GM20000 (cell line): ENCODE measurements around the gene IL1R2.

Experiments
- DNase-seq: peaks from one replicate; pipeline ENCODE4 v3.0.0; 2012; ENCODE audit warnings: low spot score
- TF ChIP-seq, protein P1 (sequence below): IDR thresholded peaks from 2 replicates; pipeline ENCODE4 v1.5.1; 2012; ENCODE audit warnings: mild to moderate bottlenecking, control low read depth; ENCODE audit errors: extremely low read depth, missing control alignments

Gene IL1R2

GRCh38 chr2:101983928-101984327 is 7.8 kb upstream of the IL1R2 start:
- TF ChIP-seq, protein P1, sequence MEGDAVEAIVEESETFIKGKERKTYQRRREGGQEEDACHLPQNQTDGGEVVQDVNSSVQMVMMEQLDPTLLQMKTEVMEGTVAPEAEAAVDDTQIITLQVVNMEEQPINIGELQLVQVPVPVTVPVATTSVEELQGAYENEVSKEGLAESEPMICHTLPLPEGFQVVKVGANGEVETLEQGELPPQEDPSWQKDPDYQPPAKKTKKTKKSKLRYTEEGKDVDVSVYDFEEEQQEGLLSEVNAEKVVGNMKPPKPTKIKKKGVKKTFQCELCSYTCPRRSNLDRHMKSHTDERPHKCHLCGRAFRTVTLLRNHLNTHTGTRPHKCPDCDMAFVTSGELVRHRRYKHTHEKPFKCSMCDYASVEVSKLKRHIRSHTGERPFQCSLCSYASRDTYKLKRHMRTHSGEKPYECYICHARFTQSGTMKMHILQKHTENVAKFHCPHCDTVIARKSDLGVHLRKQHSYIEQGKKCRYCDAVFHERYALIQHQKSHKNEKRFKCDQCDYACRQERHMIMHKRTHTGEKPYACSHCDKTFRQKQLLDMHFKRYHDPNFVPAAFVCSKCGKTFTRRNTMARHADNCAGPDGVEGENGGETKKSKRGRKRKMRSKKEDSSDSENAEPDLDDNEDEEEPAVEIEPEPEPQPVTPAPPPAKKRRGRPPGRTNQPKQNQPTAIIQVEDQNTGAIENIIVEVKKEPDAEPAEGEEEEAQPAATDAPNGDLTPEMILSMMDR = no peak

DNA sequence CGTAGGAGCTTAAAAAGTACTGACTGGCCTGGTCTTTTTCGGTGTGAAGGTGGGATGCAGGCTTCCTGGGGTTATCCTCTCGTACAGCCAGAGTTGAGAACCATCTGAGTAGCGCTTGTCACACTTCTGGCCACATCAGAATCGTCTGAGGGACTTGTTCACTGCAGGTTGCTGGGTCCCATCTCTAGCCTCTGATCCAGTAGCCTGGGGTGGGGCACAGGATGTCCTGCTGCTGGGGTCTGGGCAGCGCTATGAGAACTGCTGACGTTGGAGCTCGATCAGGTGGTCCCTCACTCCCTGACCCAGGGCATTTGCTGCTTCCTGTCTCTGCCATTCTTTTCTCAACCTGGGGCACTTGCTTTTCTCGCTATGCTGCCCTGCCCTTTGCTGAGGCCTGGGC is 7.1 kb upstream of the IL1R2 start:
- TF ChIP-seq, protein P1 = no peak
- DNase-seq = no peak

More at GRCh38 chr2:101983928-101984327, 7.8 kb upstream of the IL1R2 start:
- DNase-seq = no peak

DNA sequence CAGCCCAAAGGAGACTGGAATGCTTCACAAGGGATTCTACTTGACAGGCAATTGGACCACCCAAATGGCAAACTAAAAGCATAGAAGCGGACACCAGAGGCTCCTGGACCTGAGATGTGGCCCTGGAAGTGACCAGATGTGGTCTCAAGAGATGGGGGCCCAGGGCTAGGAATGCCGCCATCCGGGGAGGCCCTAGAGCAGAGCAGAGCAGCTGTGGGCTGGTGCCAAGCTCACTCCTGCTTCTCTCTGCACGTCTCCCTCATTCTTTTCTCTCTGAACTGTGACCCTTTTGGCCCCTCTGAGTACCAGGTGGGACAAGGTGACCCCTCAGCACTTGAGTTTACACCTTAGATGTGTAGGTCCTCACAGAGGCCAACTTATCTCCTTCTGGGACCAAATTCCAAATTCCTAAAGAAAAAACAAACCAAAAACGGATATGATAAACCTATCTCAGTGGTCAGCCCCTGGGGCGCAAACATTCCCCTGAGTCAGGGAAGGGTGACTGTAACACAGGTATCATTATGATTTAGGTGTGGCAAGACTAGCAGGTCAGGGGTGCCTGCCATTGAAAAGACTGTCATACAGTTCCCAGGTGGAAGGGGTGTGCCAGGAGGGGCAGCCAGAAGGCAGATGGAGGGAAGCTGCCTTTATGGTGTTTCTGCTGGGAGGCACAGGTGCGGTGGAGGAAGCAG is 6.5 kb upstream of the IL1R2 start:
- no peak for DNase-seq
- TF ChIP-seq, protein P1 = no peak

- TF ChIP-seq, protein P1 = no peak
- no peak for DNase-seq
Measured at GRCh38 chr2:101985793-101986164, 6.0 kb upstream of the IL1R2 start.

DNA sequence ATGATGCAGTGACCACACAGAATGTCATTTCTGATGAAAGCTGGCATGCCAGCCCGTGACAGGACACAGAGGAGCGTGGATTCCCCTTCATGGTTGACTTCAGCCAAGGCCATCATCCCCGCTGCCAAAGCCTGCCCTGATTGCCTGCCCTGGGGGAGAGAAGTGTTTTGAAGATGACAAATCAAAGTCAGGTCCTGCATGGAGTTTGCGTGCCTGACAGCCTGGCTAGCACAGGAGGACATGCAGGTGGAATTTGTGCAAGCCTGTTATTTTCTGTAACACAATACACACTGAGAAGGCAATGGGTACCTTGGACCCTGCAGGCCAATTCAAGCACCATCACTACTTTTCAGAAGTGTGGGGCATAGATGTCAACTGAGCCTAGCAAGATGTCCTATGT is 5.4 kb upstream of the IL1R2 start:
- no peak for DNase-seq
- TF ChIP-seq, protein P1 = no peak

DNA sequence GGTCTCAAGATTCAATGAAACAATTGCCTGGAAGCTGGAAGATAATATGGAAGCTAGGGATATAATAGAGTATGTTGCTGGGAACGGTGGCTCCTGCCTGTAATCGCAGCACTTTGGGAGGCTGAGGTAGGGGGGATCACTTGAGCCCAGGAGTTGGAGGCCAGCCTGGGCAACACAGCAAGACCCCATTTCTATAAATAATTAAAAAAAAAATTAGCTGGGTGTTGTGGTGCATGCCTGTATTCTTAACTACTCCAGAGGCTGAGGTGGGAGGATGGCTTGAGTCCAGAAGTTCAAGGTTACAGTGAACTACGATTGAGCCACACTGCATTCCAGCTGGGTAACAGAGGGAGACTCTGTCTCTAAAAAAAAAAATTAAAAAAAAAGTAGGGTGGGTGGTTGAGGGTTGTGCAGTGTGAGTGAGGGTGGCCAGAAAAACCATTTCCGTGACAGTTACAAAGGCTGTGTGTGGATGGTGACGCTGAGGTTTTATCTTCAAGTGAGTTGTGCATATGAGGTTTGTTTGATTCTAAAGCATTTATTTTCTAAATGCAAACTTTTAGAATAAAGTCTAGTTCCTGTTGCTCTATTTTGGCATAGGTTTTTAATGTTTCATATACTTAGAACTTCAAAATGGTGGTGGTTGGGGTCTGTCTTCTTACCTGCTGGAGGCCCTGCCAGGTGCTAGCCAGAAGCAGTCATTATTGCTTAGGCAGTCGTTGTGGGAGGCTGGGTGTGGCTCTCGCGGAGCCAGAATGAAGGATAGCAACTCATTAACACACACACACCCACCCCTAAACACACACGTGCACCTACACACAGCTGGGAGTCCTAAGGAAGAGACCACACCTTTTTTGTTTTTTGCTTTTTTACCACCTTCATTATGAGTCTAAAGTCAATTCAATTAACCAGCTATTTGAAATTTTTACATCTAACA is 4.7 kb upstream of the IL1R2 start:
- TF ChIP-seq, protein P1 = no peak

DNA sequence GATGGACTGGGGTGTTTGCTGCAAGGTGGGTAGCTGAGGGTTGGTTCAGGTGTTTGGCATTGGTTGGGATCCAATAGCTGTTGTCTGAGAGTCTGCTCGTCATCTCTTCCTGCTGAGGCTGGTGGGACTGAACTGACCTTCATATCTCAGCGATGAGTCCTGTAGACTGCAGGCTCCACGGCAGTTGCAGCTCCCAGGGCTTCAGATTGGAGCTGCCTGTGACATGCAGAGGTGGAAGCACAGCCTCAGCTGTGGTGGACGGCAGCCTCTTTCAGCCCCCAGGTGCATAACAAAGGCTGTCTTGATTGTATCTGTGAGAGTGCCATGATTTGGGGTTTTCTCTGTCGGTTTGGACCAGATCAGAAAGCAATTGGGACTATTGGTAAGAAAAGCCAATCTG is 3.9 kb upstream of the IL1R2 start:
- DNase-seq = no peak
- TF ChIP-seq, protein P1 = no peak

More for the DNA sequence above, 4.7 kb upstream of the IL1R2 start:
- DNase-seq = no peak
